ENCODE results near the gene PCDHAC1.

- TF ChIP-seq CTCF (IDR thresholded peaks at IDR 0.05) (no peak), POLR2A (IDR thresholded peaks at IDR 0.05) (no peak), POLR2AphosphoS5 (IDR thresholded peaks at IDR 0.05) (no peak), EP300 (IDR thresholded peaks at IDR 0.05) (no peak)
Observed at GRCh38 chr5:140965905-140966292, 39.8 kb downstream of the PCDHAC1 start.
